HCT116 (cell line): Measurements from ENCODE around the gene RASGRF1. TPM values are rescaled to one million over a fixed set of nuclear protein-coding genes. Genes with fewer than 3 reads are reported as not detected.

Experiments
- ATAC-seq: fragments of 200-7000 bp; cut with Tn5 transposase; 2 replicates; pipeline ENCODE4 v1.9.1; 2020; ENCODE audit warnings: mild to moderate bottlenecking, moderate library complexity
- BruUV-seq: library from RNA; stranded (reverse); fragments of 400-500 nt; replicated peaks from 2 replicates; lab custom pipeline; 2021; lab: Mats Ljungman, UMichigan
- CTCF ChIA-PET: fragments of 300-600 bp; sonication (Branson Sonifier 250); formaldehyde crosslinking; loops from one replicate; lab custom pipeline; 2021; ENCODE audit warnings: antibody characterized with exemption; lab: Charles Lee
- POLR2A ChIA-PET: fragments of 300-600, 350-600 bp; sonication (Branson Sonifier 250); formaldehyde crosslinking; loops from one replicate; lab custom pipeline; 2021; ENCODE audit warnings: antibody characterized with exemption; lab: Charles Lee
- RAD21 ChIA-PET, 2 experiments: fragments of 300-600 bp; sonication (Branson Sonifier 250); formaldehyde crosslinking; loops; one replicate each; lab custom pipeline; 2023; ENCODE audit warnings: low total read pairs in 2 of 2; ENCODE audit not compliant: uncharacterized antibody in 2 of 2, unreplicated experiment in 2 of 2, low non-redundant PET in 1 of 2; lab: Charles Lee
- DNase-seq: peaks from one replicate; pipeline ENCODE4 v3.0.0-alpha.2; 2010; ENCODE audit warnings: low read depth, low spot score
- H2AFZ ChIP-seq: fragments of 200-600 bp; shearing (Covaris generic), sonication (generic); 2 replicates; pipeline ENCODE4 v1.6.1; 2017; ENCODE audit warnings: low read depth, mixed run types, mixed read lengths, antibody characterized with exemption, low read length; ENCODE audit not compliant: poor library complexity, severe bottlenecking
- H3K27ac ChIP-seq: 2 replicates; pipeline ENCODE4 v1.5.1; 2012; ENCODE audit warnings: low read depth, low read length
- H3K27me3 ChIP-seq: fragments of 200-600 bp; sonication (generic); 2 replicates; pipeline ENCODE4 v1.6.1; 2016; ENCODE audit warnings: mixed run types, low read length, mixed read lengths; ENCODE audit not compliant: insufficient read depth
- H3K36me3 ChIP-seq, 2 experiments: fragments of 200-500 bp in 1 of 2; fragments of 200-600 bp in 1 of 2; sonication (Bioruptor generic) in 1 of 2; sonication (generic) in 1 of 2; 2 replicates each; pipeline versions ENCODE4 v1.5.1 to v1.6.1; 2014 to 2016; ENCODE audit warnings: low read length in 2 of 2, inconsistent platforms in 1 of 2, mixed read lengths in 1 of 2, mixed run types in 1 of 2; ENCODE audit not compliant: insufficient read depth in 2 of 2, control insufficient read depth in 1 of 2
- H3K4me1 ChIP-seq, 2 experiments: fragments of 200-600 bp in 1 of 2; sonication (generic) in 1 of 2; 2 replicates each; pipeline versions ENCODE4 v1.5.1 to v1.6.1; 2012 to 2017; ENCODE audit warnings: low read length in 2 of 2, inconsistent platforms in 1 of 2, mild to moderate bottlenecking in 1 of 2, mixed read lengths in 1 of 2, mixed run types in 1 of 2, moderate library complexity in 1 of 2; ENCODE audit not compliant: insufficient read depth in 2 of 2, control insufficient read depth in 1 of 2
- H3K4me2 ChIP-seq: fragments of 200-600 bp; sonication (generic); 2 replicates; pipeline ENCODE4 v1.6.1; 2017; ENCODE audit warnings: mixed run types, low read length, mixed read lengths
- H3K4me3 ChIP-seq, 2 experiments: fragments of 200-600 bp in 1 of 2; sonication (generic) in 1 of 2; replicated peaks in 1 of 2; 2 replicates each; pipeline ENCODE4 v1.5.1; 2011 to 2016; ENCODE audit warnings: low read length in 2 of 2, control low read depth in 1 of 2, low read depth in 1 of 2, mild to moderate bottlenecking in 1 of 2, mixed read lengths in 1 of 2, mixed run types in 1 of 2
- H3K79me2 ChIP-seq: fragments of 200-600 bp; sonication (generic); 2 replicates; pipeline ENCODE4 v1.6.1; 2017; ENCODE audit warnings: mild to moderate bottlenecking, mixed run types, low read length, moderate library complexity, mixed read lengths; ENCODE audit not compliant: insufficient read depth
- H3K9ac ChIP-seq: fragments of 200-600 bp; sonication (generic); 2 replicates; pipeline ENCODE4 v1.6.1; 2016; ENCODE audit warnings: low read length, mixed read lengths
- H3K9me2 ChIP-seq: fragments of 200-600 bp; sonication (generic), shearing (Covaris generic); 2 replicates; pipeline ENCODE4 v1.6.1; 2017; ENCODE audit warnings: mixed run types, mild to moderate bottlenecking, moderate library complexity; ENCODE audit not compliant: insufficient read depth
- H3K9me3 ChIP-seq, 2 experiments: fragments of 200-500 bp in 1 of 2; fragments of 200-600 bp in 1 of 2; sonication (Bioruptor generic) in 1 of 2; sonication (generic) in 1 of 2; 2 replicates each; pipeline ENCODE4 v1.6.1; 2014 to 2017; ENCODE audit warnings: low read length in 2 of 2, mixed read lengths in 2 of 2, inconsistent platforms in 1 of 2, low read depth in 1 of 2, mild to moderate bottlenecking in 1 of 2, mixed run types in 1 of 2, moderate library complexity in 1 of 2; ENCODE audit not compliant: control insufficient read depth in 1 of 2, insufficient read depth in 1 of 2
- H4K20me1 ChIP-seq: fragments of 200-600 bp; sonication (generic), shearing (Covaris generic); 2 replicates; pipeline ENCODE4 v1.6.1; 2017; ENCODE audit warnings: mixed run types, mild to moderate bottlenecking, moderate library complexity; ENCODE audit not compliant: insufficient read depth
- CBX3 ChIP-seq: IDR thresholded peaks from 2 replicates; pipeline ENCODE4 v1.6.1; 2012; ENCODE audit warnings: low read depth
- CEBPB ChIP-seq: IDR thresholded peaks from 2 replicates; pipeline ENCODE4 v1.6.1; 2012; ENCODE audit warnings: low read depth
- EGR1 ChIP-seq: IDR thresholded peaks from 2 replicates; pipeline ENCODE4 v1.6.1; 2012; ENCODE audit warnings: low read depth
- ELF1 ChIP-seq: IDR thresholded peaks from 2 replicates; pipeline ENCODE4 v1.6.1; 2012; ENCODE audit warnings: low read depth, borderline replicate concordance
- EZH2 ChIP-seq: fragments of 200-600 bp; sonication (generic); IDR thresholded peaks from 2 replicates; pipeline ENCODE4 v1.6.1; 2017; ENCODE audit warnings: antibody characterized with exemption, mixed run types
- EZH2phosphoT487 ChIP-seq: fragments of 200-600 bp; IDR thresholded peaks from 2 replicates; pipeline ENCODE4 v1.6.1; 2018; ENCODE audit warnings: antibody characterized with exemption, borderline replicate concordance
- FOSL1 ChIP-seq: IDR thresholded peaks from 2 replicates; pipeline ENCODE4 v1.6.1; 2012; ENCODE audit warnings: low read depth
- JUND ChIP-seq: IDR thresholded peaks from 2 replicates; pipeline ENCODE4 v1.6.1; 2012
- POLR2AphosphoS5 ChIP-seq: IDR thresholded peaks from 2 replicates; pipeline ENCODE4 v1.6.1; 2011; ENCODE audit warnings: mild to moderate bottlenecking, low read depth, low read length, moderate library complexity
- RAD21 ChIP-seq: IDR thresholded peaks from 2 replicates; pipeline ENCODE4 v1.6.1; 2012; ENCODE audit warnings: low read depth, mild to moderate bottlenecking
- SP1 ChIP-seq: IDR thresholded peaks from 2 replicates; pipeline ENCODE4 v1.6.1; 2012; ENCODE audit warnings: low read depth
- SRF ChIP-seq: IDR thresholded peaks from 2 replicates; pipeline ENCODE4 v1.6.1; 2012; ENCODE audit warnings: low read depth
- TCF7L2 ChIP-seq: IDR thresholded peaks from 2 replicates; pipeline ENCODE4 v1.7.0; 2011; ENCODE audit warnings: borderline replicate concordance, inconsistent platforms; ENCODE audit not compliant: insufficient read depth, insufficient read length; ENCODE audit errors: extremely low read depth
- YY1 ChIP-seq: IDR thresholded peaks from 2 replicates; pipeline ENCODE4 v1.6.1; 2011; ENCODE audit warnings: low read length, low read depth, moderate library complexity, mild to moderate bottlenecking; ENCODE audit not compliant: insufficient replicate concordance; ENCODE audit errors: extremely low read depth
- ZFX ChIP-seq: fragments of 450-650 bp; IDR thresholded peaks from 2 replicates; pipeline ENCODE4 v1.6.1; 2017
- ZNF274 ChIP-seq: fragments of 200-500 bp; sonication (Bioruptor generic); IDR thresholded peaks from 2 replicates; pipeline ENCODE4 v1.6.1; 2014; ENCODE audit warnings: mild to moderate bottlenecking, low read depth, low read length, inconsistent platforms
- intact Hi-C: fragments of 100-400 bp; cut with micrococcal nuclease; formaldehyde crosslinking; loops from 2 replicates; pipeline ENCODE4 v1.10.0; 2022
- total RNA-seq: library from RNA; stranded (reverse); gene quantifications from one replicate; pipeline ENCODE4 v1.2.1, GENCODE V29; 2021; ENCODE audit not compliant: unreplicated experiment
- TF ChIP-seq, protein P1 (sequence below): IDR thresholded peaks from 2 replicates; pipeline ENCODE4 v1.6.1; 2011; ENCODE audit warnings: mild to moderate bottlenecking, low read length, moderate library complexity; ENCODE audit not compliant: insufficient replicate concordance; ENCODE audit errors: extremely low read depth
- TF ChIP-seq, protein P2 (sequence below): IDR thresholded peaks from 2 replicates; pipeline ENCODE4 v1.6.1; 2012
- TF ChIP-seq, protein P3 (sequence below), 3 experiments: fragments of 200-600 bp in 1 of 3; sonication (generic) in 1 of 3; IDR thresholded peaks in 2 of 3; conservative IDR thresholded peaks in 1 of 3; 2 replicates each; pipeline ENCODE4 v1.5.1; 2012 to 2017; ENCODE audit warnings: low read depth in 2 of 3, low read length in 2 of 3, antibody characterized with exemption in 1 of 3, borderline replicate concordance in 1 of 3, control low read depth in 1 of 3, mild to moderate bottlenecking in 1 of 3, mixed read lengths in 1 of 3, mixed run types in 1 of 3, moderate library complexity in 1 of 3; ENCODE audit not compliant: insufficient read depth in 1 of 3
- TF ChIP-seq, protein P4 (sequence below): IDR thresholded peaks from 2 replicates; pipeline ENCODE4 v1.6.1; 2012; ENCODE audit warnings: low read depth

Gene RASGRF1
- total RNA-seq, 1 experiment from 2014 or later = 2.4 TPM

DNA sequence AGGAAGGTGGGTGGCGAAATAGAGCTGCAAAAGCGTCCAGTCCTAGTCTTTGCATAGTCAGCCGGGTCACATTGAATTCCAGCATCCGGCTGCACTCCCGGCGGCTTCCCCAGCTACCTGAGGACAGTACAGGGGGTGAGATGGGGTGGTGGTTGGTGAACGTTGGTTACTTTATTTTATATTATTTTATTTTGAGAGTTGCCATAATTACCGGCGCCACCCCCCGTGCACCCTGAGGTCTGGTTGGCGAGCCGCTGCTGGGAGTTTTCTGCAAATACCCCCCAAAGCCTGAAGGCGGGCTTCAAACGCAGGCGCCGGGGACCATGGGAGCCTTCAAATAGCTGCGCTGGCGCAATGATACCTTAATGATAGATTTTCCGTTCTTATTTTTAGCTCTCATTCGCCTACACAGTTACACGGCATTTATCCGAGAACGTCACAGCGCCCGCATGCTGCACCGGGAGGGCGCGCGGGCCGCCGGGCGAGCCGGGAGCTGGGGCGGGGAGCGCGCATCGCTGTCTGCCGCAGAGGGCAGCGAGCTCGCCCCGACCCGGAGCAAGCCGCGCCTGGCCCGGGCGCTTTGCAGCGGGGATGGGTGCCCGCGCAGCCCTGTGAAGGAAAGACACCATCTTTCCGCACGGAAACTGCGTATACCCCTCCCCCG, 756 bp upstream of the RASGRF1 start:
- no peaks in the 10 kb centered on the region for H3K9me3 ChIP-seq
- H3K79me2 ChIP-seq = no peaks in the 10 kb centered on the region
- no peak overlapping the region for H3K4me3 ChIP-seq
- H3K9me2 ChIP-seq = no peaks in the 10 kb centered on the region
- H3K27me3 ChIP-seq = peaks cover 29% of the 10 kb centered on the region; the same call in 1 of the 2 replicates
- no peaks in the 10 kb centered on the region for H4K20me1 ChIP-seq
- ATAC-seq (no peak), DNase-seq (no peak)
- no peak overlapping the region for H3K9ac ChIP-seq
- no peak overlapping the region for H3K27ac ChIP-seq
- POLR2A ChIA-PET = no interaction called here
- H3K4me2 ChIP-seq = no peak overlapping the region
- H3K36me3 ChIP-seq = no peaks in the 10 kb centered on the region
- TF ChIP-seq FOSL1 (no peak), CEBPB (no peak), ZFX (no peak), RAD21 (no peak), ZNF274 (no peak), CBX3 (no peak), TCF7L2 (no peak), JUND (no peak), POLR2AphosphoS5 (no peak), ELF1 (no peak), YY1 (no peak), SP1 (no peak), EZH2 (no peak), EZH2phosphoT487 (no peak), SRF (no peak), EGR1 (no peak)
- TF ChIP-seq, protein P1, sequence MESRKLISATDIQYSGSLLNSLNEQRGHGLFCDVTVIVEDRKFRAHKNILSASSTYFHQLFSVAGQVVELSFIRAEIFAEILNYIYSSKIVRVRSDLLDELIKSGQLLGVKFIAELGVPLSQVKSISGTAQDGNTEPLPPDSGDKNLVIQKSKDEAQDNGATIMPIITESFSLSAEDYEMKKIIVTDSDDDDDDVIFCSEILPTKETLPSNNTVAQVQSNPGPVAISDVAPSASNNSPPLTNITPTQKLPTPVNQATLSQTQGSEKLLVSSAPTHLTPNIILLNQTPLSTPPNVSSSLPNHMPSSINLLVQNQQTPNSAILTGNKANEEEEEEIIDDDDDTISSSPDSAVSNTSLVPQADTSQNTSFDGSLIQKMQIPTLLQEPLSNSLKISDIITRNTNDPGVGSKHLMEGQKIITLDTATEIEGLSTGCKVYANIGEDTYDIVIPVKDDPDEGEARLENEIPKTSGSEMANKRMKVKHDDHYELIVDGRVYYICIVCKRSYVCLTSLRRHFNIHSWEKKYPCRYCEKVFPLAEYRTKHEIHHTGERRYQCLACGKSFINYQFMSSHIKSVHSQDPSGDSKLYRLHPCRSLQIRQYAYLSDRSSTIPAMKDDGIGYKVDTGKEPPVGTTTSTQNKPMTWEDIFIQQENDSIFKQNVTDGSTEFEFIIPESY = no peak
- TF ChIP-seq, protein P2, sequence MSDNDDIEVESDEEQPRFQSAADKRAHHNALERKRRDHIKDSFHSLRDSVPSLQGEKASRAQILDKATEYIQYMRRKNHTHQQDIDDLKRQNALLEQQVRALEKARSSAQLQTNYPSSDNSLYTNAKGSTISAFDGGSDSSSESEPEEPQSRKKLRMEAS = no peak
- TF ChIP-seq, protein P3, sequence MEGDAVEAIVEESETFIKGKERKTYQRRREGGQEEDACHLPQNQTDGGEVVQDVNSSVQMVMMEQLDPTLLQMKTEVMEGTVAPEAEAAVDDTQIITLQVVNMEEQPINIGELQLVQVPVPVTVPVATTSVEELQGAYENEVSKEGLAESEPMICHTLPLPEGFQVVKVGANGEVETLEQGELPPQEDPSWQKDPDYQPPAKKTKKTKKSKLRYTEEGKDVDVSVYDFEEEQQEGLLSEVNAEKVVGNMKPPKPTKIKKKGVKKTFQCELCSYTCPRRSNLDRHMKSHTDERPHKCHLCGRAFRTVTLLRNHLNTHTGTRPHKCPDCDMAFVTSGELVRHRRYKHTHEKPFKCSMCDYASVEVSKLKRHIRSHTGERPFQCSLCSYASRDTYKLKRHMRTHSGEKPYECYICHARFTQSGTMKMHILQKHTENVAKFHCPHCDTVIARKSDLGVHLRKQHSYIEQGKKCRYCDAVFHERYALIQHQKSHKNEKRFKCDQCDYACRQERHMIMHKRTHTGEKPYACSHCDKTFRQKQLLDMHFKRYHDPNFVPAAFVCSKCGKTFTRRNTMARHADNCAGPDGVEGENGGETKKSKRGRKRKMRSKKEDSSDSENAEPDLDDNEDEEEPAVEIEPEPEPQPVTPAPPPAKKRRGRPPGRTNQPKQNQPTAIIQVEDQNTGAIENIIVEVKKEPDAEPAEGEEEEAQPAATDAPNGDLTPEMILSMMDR (IDR thresholded peaks at IDR 0.05 in 2 of 3, conservative IDR thresholded peaks at IDR 0.05 in 1 of 3; ENCODE audit: borderline replicate concordance in 1 of 3, insufficient read depth in 1 of 3, low read depth in 2 of 3, low read length in 2 of 3) = no peak
- TF ChIP-seq, protein P4, sequence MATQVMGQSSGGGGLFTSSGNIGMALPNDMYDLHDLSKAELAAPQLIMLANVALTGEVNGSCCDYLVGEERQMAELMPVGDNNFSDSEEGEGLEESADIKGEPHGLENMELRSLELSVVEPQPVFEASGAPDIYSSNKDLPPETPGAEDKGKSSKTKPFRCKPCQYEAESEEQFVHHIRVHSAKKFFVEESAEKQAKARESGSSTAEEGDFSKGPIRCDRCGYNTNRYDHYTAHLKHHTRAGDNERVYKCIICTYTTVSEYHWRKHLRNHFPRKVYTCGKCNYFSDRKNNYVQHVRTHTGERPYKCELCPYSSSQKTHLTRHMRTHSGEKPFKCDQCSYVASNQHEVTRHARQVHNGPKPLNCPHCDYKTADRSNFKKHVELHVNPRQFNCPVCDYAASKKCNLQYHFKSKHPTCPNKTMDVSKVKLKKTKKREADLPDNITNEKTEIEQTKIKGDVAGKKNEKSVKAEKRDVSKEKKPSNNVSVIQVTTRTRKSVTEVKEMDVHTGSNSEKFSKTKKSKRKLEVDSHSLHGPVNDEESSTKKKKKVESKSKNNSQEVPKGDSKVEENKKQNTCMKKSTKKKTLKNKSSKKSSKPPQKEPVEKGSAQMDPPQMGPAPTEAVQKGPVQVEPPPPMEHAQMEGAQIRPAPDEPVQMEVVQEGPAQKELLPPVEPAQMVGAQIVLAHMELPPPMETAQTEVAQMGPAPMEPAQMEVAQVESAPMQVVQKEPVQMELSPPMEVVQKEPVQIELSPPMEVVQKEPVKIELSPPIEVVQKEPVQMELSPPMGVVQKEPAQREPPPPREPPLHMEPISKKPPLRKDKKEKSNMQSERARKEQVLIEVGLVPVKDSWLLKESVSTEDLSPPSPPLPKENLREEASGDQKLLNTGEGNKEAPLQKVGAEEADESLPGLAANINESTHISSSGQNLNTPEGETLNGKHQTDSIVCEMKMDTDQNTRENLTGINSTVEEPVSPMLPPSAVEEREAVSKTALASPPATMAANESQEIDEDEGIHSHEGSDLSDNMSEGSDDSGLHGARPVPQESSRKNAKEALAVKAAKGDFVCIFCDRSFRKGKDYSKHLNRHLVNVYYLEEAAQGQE = no peak
- no TSS peak for BruUV-seq
- CTCF ChIA-PET = no interaction called here
- RAD21 ChIA-PET = no interaction called here
- H2AFZ ChIP-seq = no peak overlapping the region
- intact Hi-C loops = no loop called here
- H3K4me1 ChIP-seq = no peaks in the 10 kb centered on the region
